ENCODE data around the gene GLT1D1. TPM values are rescaled to one million over a fixed set of nuclear protein-coding genes. Genes with fewer than 3 reads are reported as not detected.

Gene GLT1D1
- total RNA-seq, 3 donors from 2014 or later = 0.16 to 0.73 (median 0.33) TPM

- Histone ChIP-seq H3K27me3 (no peaks in the 10 kb centered on the region), H3K4me3 (no peak overlapping the region), H3K9me3 (no peaks in the 10 kb centered on the region), H3K36me3 (no peaks in the 10 kb centered on the region), H3K27ac (no peak overlapping the region), H3K4me1 (no peaks in the 10 kb centered on the region)
- TF ChIP-seq POLR2A (IDR thresholded peaks at IDR 0.05) (no peak), CTCF (IDR thresholded peaks at IDR 0.05) (no peak), POLR2AphosphoS5 (IDR thresholded peaks at IDR 0.05) (no peak)
- intact Hi-C loops (cut with DNase I; ENCODE audit: low total_unique reads) = no loop called here
- DNase-seq (ENCODE audit: low spot score in 2 of 2) = no peak
Observed at GRCh38 chr12:128891856-128892255, 38.6 kb downstream of the GLT1D1 start.

GRCh38 chr12:128903236-128903635 is 50.0 kb downstream of the GLT1D1 start:
- H3K4me3 ChIP-seq = no peak overlapping the region
- TF ChIP-seq CTCF (IDR thresholded peaks at IDR 0.05) (no peak), POLR2A (IDR thresholded peaks at IDR 0.05) (no peak), POLR2AphosphoS5 (IDR thresholded peaks at IDR 0.05) (no peak)
- H3K27ac ChIP-seq = no peak overlapping the region
- no peak for DNase-seq (ENCODE audit: low spot score in 2 of 2)
- no peaks in the 10 kb centered on the region for H3K4me1 ChIP-seq
- no peaks in the 10 kb centered on the region for H3K36me3 ChIP-seq
- intact Hi-C loops (cut with DNase I; ENCODE audit: low total_unique reads) = no loop called here
- no peaks in the 10 kb centered on the region for H3K27me3 ChIP-seq
- H3K9me3 ChIP-seq = no peaks in the 10 kb centered on the region

GRCh38 chr12:128905003-128905544 is 51.8 kb downstream of the GLT1D1 start:
- DNase-seq (ENCODE audit: low spot score in 2 of 2) = no peak
- Histone ChIP-seq H3K4me1 (no peaks in the 10 kb centered on the region), H3K27me3 (no peaks in the 10 kb centered on the region), H3K4me3 (no peak overlapping the region), H3K36me3 (no peaks in the 10 kb centered on the region), H3K27ac (no peak overlapping the region), H3K9me3 (no peaks in the 10 kb centered on the region)
- no peak for TF ChIP-seq CTCF (IDR thresholded peaks at IDR 0.05)
- no peak for TF ChIP-seq POLR2A (IDR thresholded peaks at IDR 0.05)
- TF ChIP-seq POLR2AphosphoS5 (IDR thresholded peaks at IDR 0.05) = no peak
- intact Hi-C loops (cut with DNase I; ENCODE audit: low total_unique reads) = no loop called here

- TF ChIP-seq POLR2AphosphoS5 (IDR thresholded peaks at IDR 0.05) (no peak), POLR2A (IDR thresholded peaks at IDR 0.05) (no peak)
- Histone ChIP-seq H3K27me3 (no peaks in the 10 kb centered on the region), H3K36me3 (no peaks in the 10 kb centered on the region), H3K9me3 (no peaks in the 10 kb centered on the region), H3K4me3 (no peak overlapping the region), H3K27ac (no peak overlapping the region), H3K4me1 (no peaks in the 10 kb centered on the region)
- intact Hi-C loops (cut with DNase I; ENCODE audit: low total_unique reads) = no loop called here
- no peak for DNase-seq (ENCODE audit: low spot score in 2 of 2)
Observed at GRCh38 chr12:128906485-128907137, 53.3 kb downstream of the GLT1D1 start.

GRCh38 chr12:128908254-128908653 is 55.0 kb downstream of the GLT1D1 start:
- Histone ChIP-seq H3K36me3 (no peaks in the 10 kb centered on the region), H3K27me3 (no peaks in the 10 kb centered on the region), H3K27ac (no peak overlapping the region), H3K9me3 (no peaks in the 10 kb centered on the region), H3K4me1 (no peaks in the 10 kb centered on the region), H3K4me3 (no peak overlapping the region)
- intact Hi-C loops (cut with DNase I; ENCODE audit: low total_unique reads) = no loop called here
- TF ChIP-seq CTCF (IDR thresholded peaks at IDR 0.05) = no peak
- no peak for DNase-seq (ENCODE audit: low spot score in 2 of 2)

Measured in breast epithelium (tissue), 4 donors.